Suprapubic skin (tissue), 4 donors: ENCODE data around the gene TGFBR3.

Experiments used
- CTCF ChIP-seq, 2 donors: fragments of 200-600 bp in 1 of 2; fragments of 450-650 bp in 1 of 2; sonication (generic) in 1 of 2; IDR thresholded peaks; one replicate each; pipeline ENCODE4 v1.5.1; 2016 to 2019; ENCODE audit warnings: antibody characterized with exemption in 2 of 2, mild to moderate bottlenecking in 1 of 2, moderate library complexity in 1 of 2
- EP300 ChIP-seq: sonication (generic); formaldehyde crosslinking; IDR thresholded peaks from one replicate; pipeline ENCODE4 v1.6.1; 2017; ENCODE audit warnings: antibody characterized with exemption
- POLR2A ChIP-seq, 2 donors: fragments of 450-650 bp; IDR thresholded peaks; one replicate each; pipeline ENCODE4 v1.6.1; 2017; ENCODE audit warnings: antibody characterized with exemption in 2 of 2, mild to moderate bottlenecking in 2 of 2, moderate library complexity in 2 of 2
- POLR2AphosphoS5 ChIP-seq, 3 donors: sonication (generic); formaldehyde crosslinking; IDR thresholded peaks; one replicate each; pipeline ENCODE4 v1.6.1; 2017; ENCODE audit warnings: antibody characterized with exemption in 3 of 3

GRCh38 chr1:91718877-91719276 lies 167.1 kb downstream of the TGFBR3 start:
- TF ChIP-seq EP300 (no peak), CTCF (IDR thresholded peaks at IDR 0.05) (no peak), POLR2A (IDR thresholded peaks at IDR 0.05) (no peak), POLR2AphosphoS5 (IDR thresholded peaks at IDR 0.05) (no peak)
